Vagina (tissue), 2 donors: ENCODE data around the gene KCNE5. TPM values are rescaled to one million over a fixed set of nuclear protein-coding genes. Genes with fewer than 3 reads are reported as not detected.
"Not testable (repeated sequence)": the region's sequence is repeated elsewhere in the genome, so short reads cannot be mapped to it uniquely, and the experiment has no call there.

ENCODE experiments used
- DNase-seq, 2 donors: peaks; one replicate each; pipeline ENCODE4 v3.0.0-alpha.2; 2017; ENCODE audit errors: extremely low spot score in 2 of 2
- H3K27ac ChIP-seq: fragments of 200-600 bp; sonication (generic); one replicate; pipeline ENCODE4 v1.5.1; 2019
- H3K27me3 ChIP-seq: fragments of 200-600 bp; sonication (generic); one replicate; pipeline ENCODE4 v1.5.1; 2019
- H3K36me3 ChIP-seq, 2 donors: fragments of 200-600 bp; sonication (generic); one replicate each; pipeline ENCODE4 v1.5.1; 2017 to 2019
- H3K4me1 ChIP-seq: fragments of 200-600 bp; sonication (generic); one replicate; pipeline ENCODE4 v1.5.1; 2019
- H3K4me3 ChIP-seq, 2 donors: fragments of 200-600 bp; sonication (generic); 1 replicate in 1 of 2; 2 replicates in 1 of 2; pipeline ENCODE4 v1.5.1; 2016 to 2019
- H3K9me3 ChIP-seq: fragments of 200-600 bp; sonication (generic); one replicate; pipeline ENCODE4 v1.5.1; 2019
- POLR2A ChIP-seq, 2 donors: fragments of 450-650 bp; IDR thresholded peaks; one replicate each; pipeline ENCODE4 v1.6.1; 2017; ENCODE audit warnings: antibody characterized with exemption in 2 of 2, mild to moderate bottlenecking in 2 of 2, moderate library complexity in 2 of 2
- POLR2AphosphoS5 ChIP-seq, 2 donors: sonication (generic); formaldehyde crosslinking; IDR thresholded peaks; one replicate each; pipeline ENCODE4 v1.9.0; 2017; ENCODE audit warnings: antibody characterized with exemption in 2 of 2, mild to moderate bottlenecking in 2 of 2, low read depth in 1 of 2; ENCODE audit not compliant: insufficient read depth in 1 of 2
- intact Hi-C: fragments of 100-400 bp; cut with DNase I; formaldehyde crosslinking; loops from one replicate; pipeline ENCODE4 v1.15.1; 2023
- total RNA-seq: library from RNA; depleted of rRNA; stranded (reverse); fragments of >200 nt; gene quantifications from one replicate; pipeline ENCODE4 v1.2.3, GENCODE V29; 2016
- TF ChIP-seq, protein P1 (sequence below), 3 experiments: fragments of 450-650 bp in 2 of 3; fragments of 200-600 bp in 1 of 3; sonication (generic) in 1 of 3; IDR thresholded peaks; one replicate each; pipeline ENCODE4 v1.5.1; 2017 to 2019; ENCODE audit warnings: antibody characterized with exemption in 3 of 3, mild to moderate bottlenecking in 2 of 3, moderate library complexity in 2 of 3

KCNE5 gene
- total RNA-seq, 1 donor from 2014 or later: 1.2 TPM

- no peaks in the 10 kb centered on the region for H3K4me1 ChIP-seq
- intact Hi-C loops: no loop called here
- no peak overlapping the region for H3K4me3 ChIP-seq
- TF ChIP-seq POLR2AphosphoS5 (IDR thresholded peaks at IDR 0.05; ENCODE audit: insufficient read depth in 1 of 2, low read depth in 1 of 2) (no peak), POLR2A (IDR thresholded peaks at IDR 0.05) (no peak)
- TF ChIP-seq, protein P1, sequence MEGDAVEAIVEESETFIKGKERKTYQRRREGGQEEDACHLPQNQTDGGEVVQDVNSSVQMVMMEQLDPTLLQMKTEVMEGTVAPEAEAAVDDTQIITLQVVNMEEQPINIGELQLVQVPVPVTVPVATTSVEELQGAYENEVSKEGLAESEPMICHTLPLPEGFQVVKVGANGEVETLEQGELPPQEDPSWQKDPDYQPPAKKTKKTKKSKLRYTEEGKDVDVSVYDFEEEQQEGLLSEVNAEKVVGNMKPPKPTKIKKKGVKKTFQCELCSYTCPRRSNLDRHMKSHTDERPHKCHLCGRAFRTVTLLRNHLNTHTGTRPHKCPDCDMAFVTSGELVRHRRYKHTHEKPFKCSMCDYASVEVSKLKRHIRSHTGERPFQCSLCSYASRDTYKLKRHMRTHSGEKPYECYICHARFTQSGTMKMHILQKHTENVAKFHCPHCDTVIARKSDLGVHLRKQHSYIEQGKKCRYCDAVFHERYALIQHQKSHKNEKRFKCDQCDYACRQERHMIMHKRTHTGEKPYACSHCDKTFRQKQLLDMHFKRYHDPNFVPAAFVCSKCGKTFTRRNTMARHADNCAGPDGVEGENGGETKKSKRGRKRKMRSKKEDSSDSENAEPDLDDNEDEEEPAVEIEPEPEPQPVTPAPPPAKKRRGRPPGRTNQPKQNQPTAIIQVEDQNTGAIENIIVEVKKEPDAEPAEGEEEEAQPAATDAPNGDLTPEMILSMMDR (IDR thresholded peaks at IDR 0.05): no peak
- no peaks in the 10 kb centered on the region for H3K36me3 ChIP-seq
- H3K27ac ChIP-seq: no peak overlapping the region
- DNase-seq: no peak
- H3K27me3 ChIP-seq: no peaks in the 10 kb centered on the region
- H3K9me3 ChIP-seq: no peaks in the 10 kb centered on the region
Observed at GRCh38 chrX:109643687-109644086, 18.7 kb upstream of the KCNE5 start.

DNA sequence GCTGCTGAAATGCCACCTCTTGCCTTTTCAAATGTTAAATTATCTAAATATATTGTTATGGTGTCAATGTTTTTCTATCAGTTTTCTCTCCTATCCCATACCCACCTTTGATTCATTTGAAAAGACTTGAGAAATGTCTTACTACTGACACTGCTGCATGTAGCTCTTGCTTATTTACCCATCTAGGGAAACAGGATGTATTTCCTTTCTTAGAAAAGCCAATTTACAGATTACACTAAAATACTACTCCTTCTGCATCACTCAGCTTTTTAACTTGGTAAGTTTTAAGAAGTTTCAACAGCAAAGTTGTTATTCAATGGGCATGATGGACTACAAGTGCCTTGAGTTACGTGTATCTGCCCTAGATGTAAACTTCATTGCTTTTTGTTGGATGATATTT is 13.2 kb upstream of the KCNE5 start:
- Histone ChIP-seq H3K4me3 (no peak overlapping the region), H3K27me3 (no peaks in the 10 kb centered on the region), H3K36me3 (no peaks in the 10 kb centered on the region), H3K4me1 (no peaks in the 10 kb centered on the region), H3K27ac (no peak overlapping the region), H3K9me3 (no peaks in the 10 kb centered on the region)
- no peak for DNase-seq
- no peak for TF ChIP-seq POLR2AphosphoS5 (IDR thresholded peaks at IDR 0.05; ENCODE audit: insufficient read depth in 1 of 2, low read depth in 1 of 2)
- TF ChIP-seq, protein P1 (IDR thresholded peaks at IDR 0.05): no peak
- TF ChIP-seq POLR2A (IDR thresholded peaks at IDR 0.05): no peak
- intact Hi-C loops: no loop called here

DNA sequence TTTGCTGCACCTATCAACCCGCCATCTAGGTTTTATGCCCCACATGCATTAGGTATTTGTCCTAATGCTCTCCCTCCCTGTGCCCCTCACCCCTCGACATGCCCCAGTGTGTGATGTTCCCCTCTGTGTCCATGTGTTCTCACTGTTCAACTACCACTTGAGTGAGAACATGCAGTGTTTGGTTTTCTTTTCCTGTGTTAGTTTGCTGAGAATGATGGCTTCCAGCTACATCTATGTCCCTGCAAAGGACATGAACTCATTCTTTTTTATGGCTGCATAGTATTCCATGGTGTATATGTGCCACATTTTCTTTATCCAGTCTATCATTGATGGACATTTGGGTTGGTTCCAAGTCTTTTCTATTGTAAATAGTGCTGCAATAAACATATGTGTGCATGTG is 12.5 kb upstream of the KCNE5 start:
- H3K27ac ChIP-seq, DNase-seq, H3K36me3 ChIP-seq, H3K9me3 ChIP-seq, H3K4me1 ChIP-seq, intact Hi-C loops, H3K27me3 ChIP-seq, H3K4me3 ChIP-seq: not testable (repeated sequence)

- no peak overlapping the region for H3K27ac ChIP-seq
- no peaks in the 10 kb centered on the region for H3K36me3 ChIP-seq
- no peak overlapping the region for H3K4me3 ChIP-seq
- H3K27me3 ChIP-seq: no peaks in the 10 kb centered on the region
- no peaks in the 10 kb centered on the region for H3K9me3 ChIP-seq
- DNase-seq: no peak
- no peaks in the 10 kb centered on the region for H3K4me1 ChIP-seq
- intact Hi-C loops: no loop called here
- TF ChIP-seq, protein P1 (IDR thresholded peaks at IDR 0.05): no peak
- no peak for TF ChIP-seq POLR2A (IDR thresholded peaks at IDR 0.05)
- TF ChIP-seq POLR2AphosphoS5 (IDR thresholded peaks at IDR 0.05; ENCODE audit: insufficient read depth in 1 of 2, low read depth in 1 of 2): no peak
Observed at GRCh38 chrX:109635146-109635545, 10.2 kb upstream of the KCNE5 start.

DNA sequence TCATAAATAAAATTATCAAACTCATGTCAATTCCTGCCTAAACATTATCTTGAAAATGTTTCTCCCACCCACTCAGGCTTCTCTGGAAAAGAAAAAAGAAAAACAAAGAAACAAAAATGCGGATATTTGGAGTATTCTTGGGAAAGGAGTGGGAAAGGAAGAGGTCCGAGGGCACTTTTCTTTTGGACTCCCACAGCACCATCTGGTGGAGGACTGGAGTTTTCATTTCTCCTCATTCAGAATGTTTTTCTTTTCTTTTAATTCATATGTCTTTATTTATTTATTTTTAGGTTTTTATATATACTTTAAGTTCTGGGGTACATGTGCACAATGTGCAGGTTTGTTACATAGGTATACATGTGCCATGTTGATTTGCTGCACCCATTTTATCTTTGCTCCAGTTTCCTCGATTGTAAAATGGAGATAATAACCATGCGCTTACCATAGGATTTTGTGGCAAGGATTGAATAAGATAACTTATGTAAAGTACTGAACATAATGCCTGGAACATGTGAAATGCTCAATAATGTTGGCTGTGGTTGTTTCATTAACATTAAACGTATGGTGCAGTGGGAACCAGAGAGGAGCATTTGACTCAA is 8.0 kb upstream of the KCNE5 start:
- no peak for DNase-seq
- intact Hi-C loops: no loop called here
- TF ChIP-seq POLR2A (IDR thresholded peaks at IDR 0.05) (no peak), POLR2AphosphoS5 (IDR thresholded peaks at IDR 0.05; ENCODE audit: insufficient read depth in 1 of 2, low read depth in 1 of 2) (no peak)
- TF ChIP-seq, protein P1 (IDR thresholded peaks at IDR 0.05): no peak
- Histone ChIP-seq H3K27me3 (no peaks in the 10 kb centered on the region), H3K4me3 (no peak overlapping the region), H3K27ac (no peak overlapping the region), H3K9me3 (no peaks in the 10 kb centered on the region), H3K36me3 (no peaks in the 10 kb centered on the region), H3K4me1 (no peaks in the 10 kb centered on the region)
